GM12878 (cell line): Measurements from ENCODE around the gene NPAS2. TPM values are rescaled to one million over a fixed set of nuclear protein-coding genes. Genes with fewer than 3 reads are reported as not detected.

Experiments used
- ATAC-seq: fragments of 200-7000 bp; cut with Tn5 transposase; 3 replicates; pipeline ENCODE4 v1.9.1; 2020; ENCODE audit warnings: mild to moderate bottlenecking, moderate library complexity
- BruUV-seq: library from RNA; stranded (reverse); fragments of 400-500 nt; replicated peaks from 2 replicates; lab custom pipeline; 2021; lab: Mats Ljungman, UMichigan
- CTCF ChIA-PET: fragments of 300-600 bp; sonication (Branson Sonifier 250); formaldehyde crosslinking; extraction: SDS; loops from one replicate; lab custom pipeline; 2021; ENCODE audit warnings: inconsistent platforms; lab: Yijun Ruan, JAX
- POLR2A ChIA-PET: fragments of 350-600 bp; formaldehyde crosslinking; extraction: SDS; loops from one replicate; lab custom pipeline; 2021; ENCODE audit warnings: inconsistent platforms; lab: Charles Lee
- RAD21 ChIA-PET: fragments of 300-600 bp; sonication (Branson Sonifier 250); formaldehyde crosslinking; loops from one replicate; lab custom pipeline; 2023; ENCODE audit warnings: antibody characterized with exemption; ENCODE audit not compliant: unreplicated experiment; lab: Charles Lee
- SMC1A ChIA-PET: fragments of 300-600 bp; sonication (Branson Sonifier 250); formaldehyde crosslinking; loops from one replicate; lab custom pipeline; 2023; ENCODE audit not compliant: unreplicated experiment, uncharacterized antibody; lab: Charles Lee
- DNase-seq: peaks from one replicate; pipeline ENCODE4 v3.0.0-alpha.2; 2011; ENCODE audit warnings: low read depth, low spot score
- FAIRE-seq: peaks from 3 replicates; lab custom pipeline; 2011; peaks lifted over from hg19 to GRCh38; lab: Jason Lieb, UNC
- H2AFZ ChIP-seq: 2 replicates; pipeline ENCODE4 v1.6.0; 2011; ENCODE audit warnings: low read depth, low read length, control low read depth; ENCODE audit not compliant: control insufficient read depth
- H3K27ac ChIP-seq: 2 replicates; pipeline ENCODE4 v1.5.1; 2011; ENCODE audit warnings: control low read depth; ENCODE audit not compliant: control insufficient read depth, insufficient read depth
- H3K27me3 ChIP-seq, 2 experiments: replicated peaks in 1 of 2; 2 replicates each; pipeline versions ENCODE4 v1.6.0 to v1.6.1; 2011; ENCODE audit warnings: low read length in 1 of 2; ENCODE audit not compliant: control insufficient read depth in 2 of 2, insufficient read depth in 2 of 2
- H3K36me3 ChIP-seq, 2 experiments: 2 replicates each; pipeline ENCODE4 v1.5.1; 2011; ENCODE audit warnings: low read length in 1 of 2; ENCODE audit not compliant: control insufficient read depth in 2 of 2, insufficient read depth in 2 of 2
- H3K4me1 ChIP-seq: 2 replicates; pipeline ENCODE4 v1.6.1; 2011; ENCODE audit warnings: mild to moderate bottlenecking, low read length, moderate library complexity, mixed read lengths; ENCODE audit not compliant: control insufficient read depth, insufficient read depth
- H3K4me2 ChIP-seq: 2 replicates; pipeline ENCODE4 v1.6.0; 2011; ENCODE audit warnings: control low read depth; ENCODE audit not compliant: control insufficient read depth, insufficient read depth
- H3K4me3 ChIP-seq: fragments of 200-600 bp; sonication (generic); 2 replicates; pipeline ENCODE4 v1.5.1; 2016
- H3K79me2 ChIP-seq: 2 replicates; pipeline ENCODE4 v1.6.0; 2011; ENCODE audit warnings: low read length; ENCODE audit not compliant: control insufficient read depth, insufficient read depth
- H3K9ac ChIP-seq: 2 replicates; pipeline ENCODE4 v1.8.0; 2011; ENCODE audit warnings: low read length, control low read depth, mixed read lengths; ENCODE audit not compliant: control insufficient read depth, insufficient read depth
- H3K9me3 ChIP-seq: replicated peaks from 3 replicates; pipeline ENCODE4 v1.5.1; 2011; ENCODE audit warnings: mild to moderate bottlenecking, low read length; ENCODE audit not compliant: control insufficient read depth, insufficient read depth
- H4K20me1 ChIP-seq: 2 replicates; pipeline ENCODE4 v1.6.0; 2011; ENCODE audit not compliant: control insufficient read depth, insufficient read depth
- BACH1 ChIP-seq: fragments of 450-650 bp; IDR thresholded peaks from 2 replicates; pipeline ENCODE4 v1.6.1; 2017; ENCODE audit warnings: mild to moderate bottlenecking, borderline replicate concordance
- CHD2 ChIP-seq: IDR thresholded peaks from 2 replicates; pipeline ENCODE4 v1.6.1; 2011; ENCODE audit warnings: low read depth, low read length, improper control_type of control experiment, borderline replicate concordance
- HCFC1 ChIP-seq: fragments of 150-350 bp; IDR thresholded peaks from 2 replicates; pipeline ENCODE4 v1.6.1; 2014; ENCODE audit warnings: low read length
- NFXL1 ChIP-seq: fragments of 450-650 bp; IDR thresholded peaks from 2 replicates; pipeline ENCODE4 v1.6.1; 2017; ENCODE audit warnings: antibody characterized with exemption, mild to moderate bottlenecking, borderline replicate concordance
- NR2C2 ChIP-seq: IDR thresholded peaks from 2 replicates; pipeline ENCODE4 v1.6.1; 2011; ENCODE audit warnings: borderline replicate concordance, low read depth; ENCODE audit not compliant: control insufficient read depth, insufficient read length
- POLR2AphosphoS5 ChIP-seq: IDR thresholded peaks from 2 replicates; pipeline ENCODE4 v1.6.1; 2011; ENCODE audit warnings: mild to moderate bottlenecking, low read length, inconsistent platforms
- SIX5 ChIP-seq: IDR thresholded peaks from 2 replicates; pipeline ENCODE4 v1.6.1; 2011; ENCODE audit warnings: mild to moderate bottlenecking, low read depth, low read length, moderate library complexity; ENCODE audit not compliant: severe bottlenecking
- ZNF384 ChIP-seq: IDR thresholded peaks from 2 replicates; pipeline ENCODE4 v1.6.1; 2012; ENCODE audit warnings: low read depth, mild to moderate bottlenecking, low read length, improper control_type of control experiment, borderline replicate concordance
- ZSCAN29 ChIP-seq: fragments of 450-650 bp; IDR thresholded peaks from 2 replicates; pipeline ENCODE4 v1.6.1; 2017; ENCODE audit warnings: mild to moderate bottlenecking, moderate library complexity
- WGBS: methylation state at CpG from one replicate; pipeline ENCODE4 v1.1.6; 2016; ENCODE audit warnings: low lambda C conversion rate; ENCODE audit not compliant: insufficient replicate concordance, insufficient coverage; ENCODE audit errors: missing lambda C conversion rate; 5-methylcytosine and 5-hydroxymethylcytosine counted together
- in situ Hi-C: fragments of 300-500 bp; cut with MboI; formaldehyde crosslinking; loops from 9 replicates; pipeline ENCODE4 v1.14.3; 2018; ENCODE audit warnings: mixed read lengths
- intact Hi-C: fragments of 100-400 bp; cut with micrococcal nuclease; formaldehyde crosslinking; loops from one replicate; pipeline ENCODE4 v1.14.2; 2022; ENCODE audit not compliant: unreplicated experiment
- polyA plus RNA-seq, 11 experiments: library from polyadenylated mRNA; depleted of rRNA in 4 of 11; unstranded in 6 of 11; stranded (reverse) in 5 of 11; fragments of >200 nt; fragmentation: Nextera tagmentation in 4 of 11; fragmentation: Illumina TruSeq in 1 of 11; extraction: Ambion mirVana in 4 of 11; extraction: Trizol in 1 of 11; gene quantifications; 1 replicate in 1 of 11; 2 replicates in 10 of 11; pipeline versions ENCODE4 v1.2.1 to v1.2.3, GENCODE V29; 2011 to 2016; ENCODE audit warnings: inconsistent platforms in 2 of 11, missing spikeins in 2 of 11, low read depth in 1 of 11
- total RNA-seq, 4 experiments: library from RNA; depleted of rRNA in 3 of 4; stranded (reverse); fragments of >200 nt in 3 of 4; fragmentation: Illumina TruSeq in 1 of 4; extraction: Trizol in 1 of 4; gene quantifications; 2 replicates each; pipeline versions ENCODE4 v1.2.1 to v1.2.3, GENCODE V29; 2013 to 2021
- TF ChIP-seq, protein P1 (sequence below), 3 experiments: IDR thresholded peaks in 2 of 3; conservative IDR thresholded peaks in 1 of 3; 2 replicates each; pipeline ENCODE4 v1.5.1; 2011; ENCODE audit warnings: low read depth in 3 of 3, low read length in 3 of 3, mild to moderate bottlenecking in 3 of 3, control low read depth in 2 of 3, moderate library complexity in 2 of 3, inconsistent platforms in 1 of 3, mixed read lengths in 1 of 3; ENCODE audit not compliant: control insufficient read depth in 2 of 3, insufficient read depth in 1 of 3; ENCODE audit errors: extremely low read depth in 1 of 3
- TF ChIP-seq, protein P2 (sequence below): fragments of 450-650 bp; IDR thresholded peaks from 2 replicates; pipeline ENCODE4 v1.6.1; 2014; ENCODE audit warnings: mild to moderate bottlenecking
- TF ChIP-seq, protein P3 (sequence below): fragments of 450-650 bp; IDR thresholded peaks from 2 replicates; pipeline ENCODE4 v1.6.1; 2018; ENCODE audit warnings: borderline replicate concordance, mild to moderate bottlenecking; ENCODE audit not compliant: partially characterized antibody
- TF ChIP-seq, protein P4 (sequence below): IDR thresholded peaks from 2 replicates; pipeline ENCODE4 v1.6.1; 2012; ENCODE audit warnings: mild to moderate bottlenecking, low read depth, low read length

The NPAS2 gene
- total and polyA plus RNA-seq, 10 of the 15 experiments (the other 5 are each of a cell fraction or from before 2014, with no cell fraction given) = 0.08 TPM; not detected in 9

DNA sequence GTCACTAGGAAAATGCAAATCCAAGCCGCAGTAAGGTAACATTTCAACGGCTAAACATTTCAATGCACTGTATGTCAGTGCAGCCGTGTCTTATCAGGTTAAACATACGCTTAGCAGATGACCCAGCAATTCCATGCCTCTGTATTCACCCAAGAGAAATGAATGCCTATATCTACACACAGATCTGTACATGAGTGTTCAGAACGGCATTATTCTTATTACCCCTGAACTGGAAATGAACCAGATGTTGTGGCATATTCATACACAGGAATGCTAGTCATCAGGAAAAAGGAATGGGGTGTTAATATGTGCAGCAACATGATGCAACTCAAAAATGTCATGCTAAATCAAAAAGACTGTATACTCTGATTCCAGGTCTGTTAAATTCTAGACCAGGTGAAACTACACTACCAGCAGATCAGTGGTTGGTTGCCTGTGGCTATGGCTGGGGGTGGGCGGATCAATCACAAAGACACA lies 101.8 kb downstream of the NPAS2 start (continued):
- TF ChIP-seq, protein P1, sequence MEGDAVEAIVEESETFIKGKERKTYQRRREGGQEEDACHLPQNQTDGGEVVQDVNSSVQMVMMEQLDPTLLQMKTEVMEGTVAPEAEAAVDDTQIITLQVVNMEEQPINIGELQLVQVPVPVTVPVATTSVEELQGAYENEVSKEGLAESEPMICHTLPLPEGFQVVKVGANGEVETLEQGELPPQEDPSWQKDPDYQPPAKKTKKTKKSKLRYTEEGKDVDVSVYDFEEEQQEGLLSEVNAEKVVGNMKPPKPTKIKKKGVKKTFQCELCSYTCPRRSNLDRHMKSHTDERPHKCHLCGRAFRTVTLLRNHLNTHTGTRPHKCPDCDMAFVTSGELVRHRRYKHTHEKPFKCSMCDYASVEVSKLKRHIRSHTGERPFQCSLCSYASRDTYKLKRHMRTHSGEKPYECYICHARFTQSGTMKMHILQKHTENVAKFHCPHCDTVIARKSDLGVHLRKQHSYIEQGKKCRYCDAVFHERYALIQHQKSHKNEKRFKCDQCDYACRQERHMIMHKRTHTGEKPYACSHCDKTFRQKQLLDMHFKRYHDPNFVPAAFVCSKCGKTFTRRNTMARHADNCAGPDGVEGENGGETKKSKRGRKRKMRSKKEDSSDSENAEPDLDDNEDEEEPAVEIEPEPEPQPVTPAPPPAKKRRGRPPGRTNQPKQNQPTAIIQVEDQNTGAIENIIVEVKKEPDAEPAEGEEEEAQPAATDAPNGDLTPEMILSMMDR (IDR thresholded peaks at IDR 0.05 in 2 of 3, conservative IDR thresholded peaks at IDR 0.05 in 1 of 3; ENCODE audit: control insufficient read depth in 2 of 3, extremely low read depth in 1 of 3, insufficient read depth in 1 of 3, low read depth in 3 of 3, low read length in 3 of 3) = no peak
- TF ChIP-seq, protein P2, sequence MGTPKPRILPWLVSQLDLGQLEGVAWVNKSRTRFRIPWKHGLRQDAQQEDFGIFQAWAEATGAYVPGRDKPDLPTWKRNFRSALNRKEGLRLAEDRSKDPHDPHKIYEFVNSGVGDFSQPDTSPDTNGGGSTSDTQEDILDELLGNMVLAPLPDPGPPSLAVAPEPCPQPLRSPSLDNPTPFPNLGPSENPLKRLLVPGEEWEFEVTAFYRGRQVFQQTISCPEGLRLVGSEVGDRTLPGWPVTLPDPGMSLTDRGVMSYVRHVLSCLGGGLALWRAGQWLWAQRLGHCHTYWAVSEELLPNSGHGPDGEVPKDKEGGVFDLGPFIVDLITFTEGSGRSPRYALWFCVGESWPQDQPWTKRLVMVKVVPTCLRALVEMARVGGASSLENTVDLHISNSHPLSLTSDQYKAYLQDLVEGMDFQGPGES = no peak
- no peak for TF ChIP-seq HCFC1

DNA sequence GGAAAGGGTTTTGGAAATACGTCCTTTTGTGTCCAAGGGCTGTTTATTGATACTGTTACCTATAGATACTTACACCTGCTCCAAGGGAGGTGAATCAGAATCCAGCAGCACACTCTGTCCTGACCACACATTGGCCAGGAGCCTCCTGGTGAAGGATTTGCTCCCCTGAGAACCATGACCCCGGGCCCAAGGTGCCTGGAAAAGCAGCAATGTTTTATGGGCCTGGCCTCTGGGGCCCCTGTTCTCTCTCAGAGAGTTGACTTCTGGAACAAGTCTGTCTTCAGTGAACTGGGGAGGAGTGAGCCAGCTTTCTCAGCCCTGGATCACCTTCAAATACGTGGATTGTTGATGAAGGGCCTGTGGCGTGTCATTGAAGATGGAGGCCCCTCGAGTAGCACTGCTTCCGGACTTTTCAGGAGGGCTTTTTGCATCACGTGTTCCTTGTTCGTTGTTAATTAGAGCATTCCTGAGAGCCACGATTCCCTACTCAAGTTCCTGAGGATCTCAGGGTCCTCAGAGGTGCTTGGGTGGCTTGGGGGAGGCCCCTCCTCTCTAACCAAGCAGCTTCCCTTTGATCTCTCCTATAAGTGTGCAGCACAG lies 103.6 kb downstream of the NPAS2 start:
- Histone ChIP-seq H3K79me2 (no peaks in the 10 kb centered on the region), H3K36me3 (no peaks in the 10 kb centered on the region), H3K27ac (no peak overlapping the region), H3K4me2 (no peak overlapping the region), H3K27me3 (no peaks in the 10 kb centered on the region; a peak in 1 of 4 replicates), H3K4me1 (no peaks in the 10 kb centered on the region), H4K20me1 (no peaks in the 10 kb centered on the region), H3K9ac (no peak overlapping the region), H2AFZ (no peak overlapping the region), H3K9me3 (no peaks in the 10 kb centered on the region), H3K4me3 (no peak overlapping the region)
- SMC1A ChIA-PET = interaction anchor here (1.4 kb wide), 1 partner anchor 33 kb away, joined by 3 read pairs; no protein-coding TSS in a partner anchor
- CTCF ChIA-PET = no interaction called here
- 66% methylated on average over 9 of the region's 9 CpGs for WGBS
- POLR2A ChIA-PET = no interaction called here
- RAD21 ChIA-PET = no interaction called here
- DNase-seq (no peak), FAIRE-seq (no peak), ATAC-seq (no peak)
- in situ Hi-C loops (no loop called here), intact Hi-C loops (no loop called here)
- BruUV-seq = no TSS peak
- TF ChIP-seq NFXL1 (no peak), CHD2 (no peak), ZNF384 (no peak), POLR2AphosphoS5 (no peak), BACH1 (no peak), ZSCAN29 (no peak), SIX5 (no peak), NR2C2 (no peak)
- TF ChIP-seq, protein P3, sequence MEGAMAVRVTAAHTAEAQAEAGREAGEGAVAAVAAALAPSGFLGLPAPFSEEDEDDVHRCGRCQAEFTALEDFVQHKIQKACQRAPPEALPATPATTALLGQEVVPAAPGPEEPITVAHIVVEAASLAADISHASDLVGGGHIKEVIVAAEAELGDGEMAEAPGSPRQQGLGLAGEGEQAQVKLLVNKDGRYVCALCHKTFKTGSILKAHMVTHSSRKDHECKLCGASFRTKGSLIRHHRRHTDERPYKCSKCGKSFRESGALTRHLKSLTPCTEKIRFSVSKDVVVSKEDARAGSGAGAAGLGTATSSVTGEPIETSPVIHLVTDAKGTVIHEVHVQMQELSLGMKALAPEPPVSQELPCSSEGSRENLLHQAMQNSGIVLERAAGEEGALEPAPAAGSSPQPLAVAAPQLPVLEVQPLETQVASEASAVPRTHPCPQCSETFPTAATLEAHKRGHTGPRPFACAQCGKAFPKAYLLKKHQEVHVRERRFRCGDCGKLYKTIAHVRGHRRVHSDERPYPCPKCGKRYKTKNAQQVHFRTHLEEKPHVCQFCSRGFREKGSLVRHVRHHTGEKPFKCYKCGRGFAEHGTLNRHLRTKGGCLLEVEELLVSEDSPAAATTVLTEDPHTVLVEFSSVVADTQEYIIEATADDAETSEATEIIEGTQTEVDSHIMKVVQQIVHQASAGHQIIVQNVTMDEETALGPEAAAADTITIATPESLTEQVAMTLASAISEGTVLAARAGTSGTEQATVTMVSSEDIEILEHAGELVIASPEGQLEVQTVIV = no peak
- TF ChIP-seq, protein P4, sequence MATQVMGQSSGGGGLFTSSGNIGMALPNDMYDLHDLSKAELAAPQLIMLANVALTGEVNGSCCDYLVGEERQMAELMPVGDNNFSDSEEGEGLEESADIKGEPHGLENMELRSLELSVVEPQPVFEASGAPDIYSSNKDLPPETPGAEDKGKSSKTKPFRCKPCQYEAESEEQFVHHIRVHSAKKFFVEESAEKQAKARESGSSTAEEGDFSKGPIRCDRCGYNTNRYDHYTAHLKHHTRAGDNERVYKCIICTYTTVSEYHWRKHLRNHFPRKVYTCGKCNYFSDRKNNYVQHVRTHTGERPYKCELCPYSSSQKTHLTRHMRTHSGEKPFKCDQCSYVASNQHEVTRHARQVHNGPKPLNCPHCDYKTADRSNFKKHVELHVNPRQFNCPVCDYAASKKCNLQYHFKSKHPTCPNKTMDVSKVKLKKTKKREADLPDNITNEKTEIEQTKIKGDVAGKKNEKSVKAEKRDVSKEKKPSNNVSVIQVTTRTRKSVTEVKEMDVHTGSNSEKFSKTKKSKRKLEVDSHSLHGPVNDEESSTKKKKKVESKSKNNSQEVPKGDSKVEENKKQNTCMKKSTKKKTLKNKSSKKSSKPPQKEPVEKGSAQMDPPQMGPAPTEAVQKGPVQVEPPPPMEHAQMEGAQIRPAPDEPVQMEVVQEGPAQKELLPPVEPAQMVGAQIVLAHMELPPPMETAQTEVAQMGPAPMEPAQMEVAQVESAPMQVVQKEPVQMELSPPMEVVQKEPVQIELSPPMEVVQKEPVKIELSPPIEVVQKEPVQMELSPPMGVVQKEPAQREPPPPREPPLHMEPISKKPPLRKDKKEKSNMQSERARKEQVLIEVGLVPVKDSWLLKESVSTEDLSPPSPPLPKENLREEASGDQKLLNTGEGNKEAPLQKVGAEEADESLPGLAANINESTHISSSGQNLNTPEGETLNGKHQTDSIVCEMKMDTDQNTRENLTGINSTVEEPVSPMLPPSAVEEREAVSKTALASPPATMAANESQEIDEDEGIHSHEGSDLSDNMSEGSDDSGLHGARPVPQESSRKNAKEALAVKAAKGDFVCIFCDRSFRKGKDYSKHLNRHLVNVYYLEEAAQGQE = no peak
